IPS-18c (cell line): ENCODE measurements around the gene C19orf85.
"Not testable (repeated sequence)": the region's sequence is repeated elsewhere in the genome, so short reads cannot be mapped to it uniquely, and the experiment has no call there.

Experiments
- H3K4me3 ChIP-seq: 2 replicates; pipeline ENCODE4 v1.7.0; 2013; ENCODE audit warnings: low read depth, mild to moderate bottlenecking, low read length, moderate library complexity; ENCODE audit not compliant: insufficient read depth
- H3K9me3 ChIP-seq: one replicate; pipeline ENCODE4 v1.6.1; 2013; ENCODE audit warnings: mild to moderate bottlenecking, low read length, moderate library complexity; ENCODE audit not compliant: control insufficient read depth, insufficient read depth

The C19orf85 gene

GRCh38 chr19:55437410-55437809 is 27.1 kb downstream of the C19orf85 start:
- Histone ChIP-seq H3K4me3 (no peak overlapping the region; the same call in 1 of the 2 replicates), H3K9me3 (peaks cover 2% of the 10 kb centered on the region)

- peaks cover 2% of the 10 kb centered on the region for H3K9me3 ChIP-seq
These were observed 27.7 kb downstream of the C19orf85 start for GRCh38 chr19:55436847-55437246.

GRCh38 chr19:55435020-55435419 is 29.5 kb downstream of the C19orf85 start:
- H3K4me3 ChIP-seq, result no peak overlapping the region
- peaks cover 2% of the 10 kb centered on the region for H3K9me3 ChIP-seq

More at GRCh38 chr19:55436847-55437246, 27.7 kb downstream of the C19orf85 start:
- no peak overlapping the region for H3K4me3 ChIP-seq

GRCh38 chr19:55434356-55434919 is 30.1 kb downstream of the C19orf85 start:
- Histone ChIP-seq H3K4me3 (no peak overlapping the region), H3K9me3 (peaks cover 2% of the 10 kb centered on the region)

- H3K4me3 ChIP-seq, result no peak overlapping the region
- H3K9me3 ChIP-seq, result peaks cover 2% of the 10 kb centered on the region
These were observed 31.3 kb downstream of the C19orf85 start for GRCh38 chr19:55433292-55433691.

- H3K4me3 ChIP-seq, result no peak overlapping the region
These were observed 32.2 kb downstream of the C19orf85 start for GRCh38 chr19:55432241-55432959.

GRCh38 chr19:55431183-55431582 is 33.4 kb downstream of the C19orf85 start:
- no peak overlapping the region for H3K4me3 ChIP-seq
- H3K9me3 ChIP-seq, result peaks cover 2% of the 10 kb centered on the region

More at GRCh38 chr19:55432241-55432959, 32.2 kb downstream of the C19orf85 start:
- peaks cover 2% of the 10 kb centered on the region for H3K9me3 ChIP-seq

GRCh38 chr19:55426042-55426441 is 38.5 kb downstream of the C19orf85 start:
- H3K9me3 ChIP-seq, result no peaks in the 10 kb centered on the region
- H3K4me3 ChIP-seq, result no peak overlapping the region

- Histone ChIP-seq H3K4me3 (no peak overlapping the region), H3K9me3 (no peaks in the 10 kb centered on the region)
These were observed 40.0 kb downstream of the C19orf85 start for GRCh38 chr19:55424518-55424917.

GRCh38 chr19:55423225-55424005 is 41.1 kb downstream of the C19orf85 start:
- no peaks in the 10 kb centered on the region for H3K9me3 ChIP-seq
- no peak overlapping the region for H3K4me3 ChIP-seq

GRCh38 chr19:55421281-55421680 is 43.3 kb downstream of the C19orf85 start:
- H3K9me3 ChIP-seq, H3K4me3 ChIP-seq: not testable (repeated sequence)

GRCh38 chr19:55419624-55420236 is 44.8 kb downstream of the C19orf85 start:
- Histone ChIP-seq H3K4me3 (no peak overlapping the region), H3K9me3 (no peaks in the 10 kb centered on the region)

- Histone ChIP-seq H3K9me3 (no peaks in the 10 kb centered on the region), H3K4me3 (no peak overlapping the region)
These were observed 45.4 kb downstream of the C19orf85 start for GRCh38 chr19:55419103-55419502.

GRCh38 chr19:55418185-55418584 is 46.4 kb downstream of the C19orf85 start:
- no peak overlapping the region for H3K4me3 ChIP-seq
- H3K9me3 ChIP-seq, result no peaks in the 10 kb centered on the region
